GM18951 (cell line): ENCODE data around the gene INTS14.
"Not testable (repeated sequence)": the region's sequence is repeated elsewhere in the genome, so short reads cannot be mapped to it uniquely, and the experiment has no call there.

Experiments used
- POLR2A ChIP-seq: IDR thresholded peaks from 4 replicates; pipeline ENCODE4 v1.6.1; 2011; ENCODE audit warnings: mild to moderate bottlenecking; ENCODE audit not compliant: insufficient read length, insufficient read depth; ENCODE audit errors: extremely low read depth
- in situ Hi-C: fragments of 300-500 bp; cut with MboI; formaldehyde crosslinking; loops from one replicate; pipeline ENCODE4 v1.12.0; 2022; ENCODE audit warnings: low sequenced_read_pairs, mixed read lengths, inconsistent platforms; ENCODE audit not compliant: unreplicated experiment

Gene INTS14

GRCh38 chr15:65553691-65554090 is 57.2 kb downstream of the INTS14 start:
- TF ChIP-seq POLR2A, result no peak
- in situ Hi-C loops, result no loop called here

- in situ Hi-C loops, result not testable (repeated sequence)
Measured at GRCh38 chr15:65552851-65553250, 58.1 kb downstream of the INTS14 start.

GRCh38 chr15:65551183-65551582 is 59.7 kb downstream of the INTS14 start:
- in situ Hi-C loops, result no loop called here
- no peak for TF ChIP-seq POLR2A

GRCh38 chr15:65550681-65551098 is 60.2 kb downstream of the INTS14 start:
- no peak for TF ChIP-seq POLR2A
- in situ Hi-C loops, result no loop called here

- in situ Hi-C loops, result not testable (repeated sequence)
Measured at GRCh38 chr15:65549288-65549687, 61.6 kb downstream of the INTS14 start.

- in situ Hi-C loops, result no loop called here
- TF ChIP-seq POLR2A, result no peak
Measured at GRCh38 chr15:65547841-65548240, 63.1 kb downstream of the INTS14 start.

GRCh38 chr15:65541231-65541820 is 69.6 kb downstream of the INTS14 start:
- in situ Hi-C loops, result no loop called here
- TF ChIP-seq POLR2A, result no peak

GRCh38 chr15:65540314-65540713 is 70.6 kb downstream of the INTS14 start:
- no peak for TF ChIP-seq POLR2A
- in situ Hi-C loops, result no loop called here

- in situ Hi-C loops, result no loop called here
- no peak for TF ChIP-seq POLR2A
Measured at GRCh38 chr15:65535192-65535591, 75.7 kb downstream of the INTS14 start.

GRCh38 chr15:65533057-65533756 is 77.7 kb downstream of the INTS14 start:
- in situ Hi-C loops, result no loop called here
- no peak for TF ChIP-seq POLR2A

GRCh38 chr15:65532738-65533051 is 78.2 kb downstream of the INTS14 start:
- no peak for TF ChIP-seq POLR2A
- in situ Hi-C loops, result no loop called here

GRCh38 chr15:65530318-65531111 is 80.4 kb downstream of the INTS14 start, which contains the start of gene HACD3:
TSS of gene HACD3 (plus strand) at chr15:65530463. CDS start at chr15:65530632, 169 bp downstream.
- in situ Hi-C loops, result no loop called here
- peak; percentile 79 for TF ChIP-seq POLR2A

GRCh38 chr15:65529762-65530317 is 81.1 kb downstream of the INTS14 start:
- no peak for TF ChIP-seq POLR2A
- in situ Hi-C loops, result no loop called here
